Loucy (cell line): ENCODE results near the gene PEG3.

Experiments used
- H2AFZ ChIP-seq: fragments of 200-600 bp; sonication (generic); 2 replicates; pipeline ENCODE4 v1.6.0; 2016; ENCODE audit warnings: antibody characterized with exemption, mild to moderate bottlenecking, low read length, moderate library complexity
- H3F3A ChIP-seq: fragments of 200-600 bp; 2 replicates; pipeline ENCODE4 v1.6.0; 2016; ENCODE audit warnings: antibody characterized with exemption, low read depth, mild to moderate bottlenecking
- H3K27me3 ChIP-seq: fragments of 200-600 bp; sonication (generic); 2 replicates; pipeline ENCODE4 v1.6.1; 2014; ENCODE audit warnings: low read length, mild to moderate bottlenecking; ENCODE audit not compliant: insufficient read depth, poor library complexity, severe bottlenecking
- H3K36me3 ChIP-seq: fragments of 200-600 bp; sonication (generic); 2 replicates; pipeline ENCODE4 v1.6.1; 2016; ENCODE audit warnings: low read length; ENCODE audit not compliant: insufficient read depth
- H3K4me1 ChIP-seq: fragments of 200-600 bp; sonication (generic); 2 replicates; pipeline ENCODE4 v1.5.1; 2014; ENCODE audit warnings: low read length, mild to moderate bottlenecking; ENCODE audit not compliant: insufficient read depth, poor library complexity, severe bottlenecking
- H3K4me2 ChIP-seq: fragments of 200-600 bp; sonication (generic); 2 replicates; pipeline ENCODE4 v1.6.0; 2014; ENCODE audit warnings: antibody characterized with exemption, low read length, low read depth, mild to moderate bottlenecking; ENCODE audit not compliant: poor library complexity, severe bottlenecking
- H3K4me3 ChIP-seq: fragments of 200-600 bp; sonication (generic); 2 replicates; pipeline ENCODE4 v1.5.1; 2014; ENCODE audit warnings: low read length, mild to moderate bottlenecking, mixed read lengths; ENCODE audit not compliant: poor library complexity, severe bottlenecking
- H3K79me2 ChIP-seq: fragments of 200-600 bp; sonication (generic); 2 replicates; pipeline ENCODE4 v1.6.1; 2014; ENCODE audit warnings: low read length; ENCODE audit not compliant: insufficient read depth
- H3K9ac ChIP-seq: fragments of 200-600 bp; sonication (generic); 2 replicates; pipeline ENCODE4 v1.6.0; 2014; ENCODE audit warnings: mild to moderate bottlenecking, low read depth, low read length, moderate library complexity; ENCODE audit not compliant: poor library complexity, severe bottlenecking
- H3K9me2 ChIP-seq: fragments of 200-600 bp; sonication (generic); replicated peaks from 2 replicates; pipeline ENCODE4 v1.6.1; 2016; ENCODE audit warnings: low read depth, low read length, mixed read lengths
- H3K9me3 ChIP-seq: fragments of 200-600 bp; sonication (generic); 2 replicates; pipeline ENCODE4 v1.6.1; 2014; ENCODE audit warnings: mild to moderate bottlenecking, antibody characterized with exemption, low read length, low read depth; ENCODE audit not compliant: insufficient read depth
- H4K20me1 ChIP-seq: fragments of 200-600 bp; sonication (generic); 2 replicates; pipeline ENCODE4 v1.6.0; 2014; ENCODE audit warnings: antibody characterized with exemption, low read length, mild to moderate bottlenecking; ENCODE audit not compliant: insufficient read depth, poor library complexity, severe bottlenecking
- EZH2phosphoT487 ChIP-seq: fragments of 200-600 bp; IDR thresholded peaks from 2 replicates; pipeline ENCODE4 v1.6.1; 2018; ENCODE audit warnings: antibody characterized with exemption, mild to moderate bottlenecking, moderate library complexity, borderline replicate concordance
- TF ChIP-seq, protein P1 (sequence below): fragments of 200-600 bp; sonication (generic); conservative IDR thresholded peaks from 2 replicates; pipeline ENCODE4 v1.5.1; 2014; ENCODE audit warnings: mild to moderate bottlenecking, antibody characterized with exemption, low read length

PEG3 gene

DNA sequence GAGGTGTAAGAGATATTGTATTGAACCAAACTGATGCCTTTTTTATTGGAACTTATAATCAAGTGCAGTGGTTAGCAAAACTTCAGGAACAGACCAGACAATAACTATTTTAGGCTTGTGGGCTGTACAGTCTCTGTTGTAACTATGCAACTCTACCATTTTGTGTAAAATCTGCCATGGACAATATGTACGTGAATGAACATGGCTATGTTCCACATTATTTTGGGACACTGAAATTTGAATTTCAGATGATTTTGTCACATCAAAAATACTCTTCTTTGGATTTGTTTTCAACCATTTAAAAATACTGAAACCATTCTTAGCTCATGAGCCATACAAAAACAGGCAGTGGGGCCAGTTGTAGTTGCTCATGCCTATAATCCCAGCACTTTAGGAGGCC, 27.9 kb upstream of the PEG3 start:
- no peaks in the 10 kb centered on the region for H3K79me2 ChIP-seq
- H3K4me1 ChIP-seq: no peaks in the 10 kb centered on the region
- H3K4me2 ChIP-seq: no peak overlapping the region
- no peaks in the 10 kb centered on the region for H3F3A ChIP-seq
- TF ChIP-seq, protein P1, sequence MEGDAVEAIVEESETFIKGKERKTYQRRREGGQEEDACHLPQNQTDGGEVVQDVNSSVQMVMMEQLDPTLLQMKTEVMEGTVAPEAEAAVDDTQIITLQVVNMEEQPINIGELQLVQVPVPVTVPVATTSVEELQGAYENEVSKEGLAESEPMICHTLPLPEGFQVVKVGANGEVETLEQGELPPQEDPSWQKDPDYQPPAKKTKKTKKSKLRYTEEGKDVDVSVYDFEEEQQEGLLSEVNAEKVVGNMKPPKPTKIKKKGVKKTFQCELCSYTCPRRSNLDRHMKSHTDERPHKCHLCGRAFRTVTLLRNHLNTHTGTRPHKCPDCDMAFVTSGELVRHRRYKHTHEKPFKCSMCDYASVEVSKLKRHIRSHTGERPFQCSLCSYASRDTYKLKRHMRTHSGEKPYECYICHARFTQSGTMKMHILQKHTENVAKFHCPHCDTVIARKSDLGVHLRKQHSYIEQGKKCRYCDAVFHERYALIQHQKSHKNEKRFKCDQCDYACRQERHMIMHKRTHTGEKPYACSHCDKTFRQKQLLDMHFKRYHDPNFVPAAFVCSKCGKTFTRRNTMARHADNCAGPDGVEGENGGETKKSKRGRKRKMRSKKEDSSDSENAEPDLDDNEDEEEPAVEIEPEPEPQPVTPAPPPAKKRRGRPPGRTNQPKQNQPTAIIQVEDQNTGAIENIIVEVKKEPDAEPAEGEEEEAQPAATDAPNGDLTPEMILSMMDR: no peak
- TF ChIP-seq EZH2phosphoT487: no peak
- H3K27me3 ChIP-seq: no peaks in the 10 kb centered on the region
- H3K36me3 ChIP-seq: no peaks in the 10 kb centered on the region
- H3K9me2 ChIP-seq: no peaks in the 10 kb centered on the region
- H3K4me3 ChIP-seq: no peak overlapping the region
- no peaks in the 10 kb centered on the region for H4K20me1 ChIP-seq
- H2AFZ ChIP-seq: no peak overlapping the region
- peaks cover 5% of the 10 kb centered on the region; the same call in 1 of the 2 replicates for H3K9me3 ChIP-seq
- no peak overlapping the region for H3K9ac ChIP-seq

DNA sequence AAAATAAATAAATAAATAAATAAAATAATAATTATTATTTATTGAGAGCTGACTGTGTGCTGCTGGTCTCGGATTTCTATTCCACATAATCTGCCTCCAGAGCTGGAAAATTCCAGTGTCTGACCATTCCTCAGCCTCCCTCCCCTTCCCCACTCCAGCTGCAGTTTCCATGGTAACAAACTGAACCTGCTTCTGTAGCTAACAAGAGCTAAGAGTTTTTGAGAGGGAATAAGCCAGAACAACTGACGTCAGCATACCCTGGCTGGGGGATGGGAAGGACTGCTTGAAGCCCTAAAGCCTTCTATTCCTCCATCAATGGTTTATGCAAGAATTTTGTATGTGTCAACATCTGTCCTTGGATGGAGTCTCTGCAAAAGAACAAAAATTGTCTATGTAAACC, 26.0 kb upstream of the PEG3 start:
- Histone ChIP-seq H3K4me1 (no peaks in the 10 kb centered on the region), H3K9me3 (peaks cover 5% of the 10 kb centered on the region; the same call in 1 of the 2 replicates)

GRCh38 chr19:56864443-56865125, 24.1 kb upstream of the PEG3 start:
- Histone ChIP-seq H4K20me1 (no peaks in the 10 kb centered on the region), H2AFZ (no peak overlapping the region), H3K9me2 (no peaks in the 10 kb centered on the region), H3F3A (no peaks in the 10 kb centered on the region), H3K4me2 (no peak overlapping the region), H3K4me3 (no peak overlapping the region), H3K4me1 (no peaks in the 10 kb centered on the region), H3K36me3 (no peaks in the 10 kb centered on the region), H3K79me2 (no peaks in the 10 kb centered on the region), H3K9ac (no peak overlapping the region), H3K9me3 (peaks cover 5% of the 10 kb centered on the region; the same call in 1 of the 2 replicates), H3K27me3 (no peaks in the 10 kb centered on the region)
- TF ChIP-seq EZH2phosphoT487: no peak
- TF ChIP-seq, protein P1: no peak

More for the DNA sequence above, 26.0 kb upstream of the PEG3 start:
- Histone ChIP-seq H3K9me2 (no peaks in the 10 kb centered on the region), H3K9ac (no peak overlapping the region), H3K79me2 (no peaks in the 10 kb centered on the region), H3K4me3 (no peak overlapping the region), H2AFZ (no peak overlapping the region), H3F3A (no peaks in the 10 kb centered on the region), H3K4me2 (no peak overlapping the region), H4K20me1 (no peaks in the 10 kb centered on the region), H3K27me3 (no peaks in the 10 kb centered on the region), H3K36me3 (no peaks in the 10 kb centered on the region)
- TF ChIP-seq EZH2phosphoT487: no peak
- TF ChIP-seq, protein P1: no peak
